Measurements from ENCODE around the gene HBG1. TPM values are rescaled to one million over a fixed set of nuclear protein-coding genes. Genes with fewer than 3 reads are reported as not detected.

Gene HBG1
- total and polyA plus RNA-seq, 2 of the 8 experiments (the other 6 are each of a cell fraction or from before 2014, with no cell fraction given), result 0.26 TPM; not detected in 1

GRCh38 chr11:5241458-5241857, 8.2 kb downstream of the HBG1 start:
- Histone ChIP-seq H3K36me3 (ENCODE audit: control insufficient read depth in 2 of 4, insufficient read depth in 4 of 4, low read length in 3 of 4) (no peaks in the 10 kb centered on the region), H3K56ac (replicated peaks; ENCODE audit: insufficient read length, low read depth, low read length) (no peak overlapping the region), H3K23ac (ENCODE audit: insufficient read length) (no peak overlapping the region), H4K5ac (ENCODE audit: insufficient read length, low read depth, low read length) (no peak overlapping the region), H3K23me2 (ENCODE audit: low read depth, low read length) (no peaks in the 10 kb centered on the region; the same call in 1 of the 2 replicates), H3K14ac (ENCODE audit: insufficient read length) (no peak overlapping the region), H4K8ac (ENCODE audit: extremely low read depth, insufficient read depth, low read length) (no peak overlapping the region), H3K79me2 (ENCODE audit: control insufficient read depth in 1 of 2, insufficient read depth in 2 of 2, low read length in 2 of 2) (no peaks in the 10 kb centered on the region), H3K27me3 (replicated peaks in 1 of 4; ENCODE audit: control insufficient read depth in 3 of 4, extremely low read depth in 1 of 4, insufficient read depth in 3 of 4, low read length in 3 of 4) (no peaks in the 10 kb centered on the region), H2BK15ac (ENCODE audit: low read length) (no peak overlapping the region), H3K9ac (replicated peaks in 1 of 4; ENCODE audit: extremely low read depth in 1 of 4, low read depth in 3 of 4, low read length in 3 of 4) (no peak overlapping the region), H3K4me1 (replicated peaks in 1 of 4; ENCODE audit: control insufficient read depth in 3 of 4, insufficient read depth in 4 of 4, low read length in 3 of 4) (no peaks in the 10 kb centered on the region), H2BK20ac (ENCODE audit: low read length) (no peak overlapping the region), H3K4ac (replicated peaks; ENCODE audit: insufficient read length, low read depth, low read length) (no peak overlapping the region), H3K4me3 (ENCODE audit: extremely low read depth in 1 of 4, insufficient read depth in 2 of 4, low read depth in 3 of 4, low read length in 4 of 4) (no peak overlapping the region), H3K79me1 (ENCODE audit: low read depth, low read length) (no peaks in the 10 kb centered on the region), H2AFZ (ENCODE audit: low read length) (no peak overlapping the region), H4K20me1 (replicated peaks in 1 of 2; ENCODE audit: control insufficient read depth in 1 of 2, insufficient read depth in 2 of 2, low read length in 2 of 2) (no peaks in the 10 kb centered on the region), H3K9me3 (ENCODE audit: insufficient read depth in 2 of 2, low read depth in 1 of 2, low read length in 1 of 2) (no peaks in the 10 kb centered on the region), H2BK120ac (replicated peaks; ENCODE audit: low read depth, low read length) (no peak overlapping the region), H3K18ac (ENCODE audit: extremely low read depth, low read length) (no peak overlapping the region), H2BK5ac (ENCODE audit: low read depth, low read length) (no peak overlapping the region), H2BK12ac (ENCODE audit: low read depth, low read length) (no peak overlapping the region), H2AK5ac (ENCODE audit: low read depth, low read length) (no peak overlapping the region), H3K27ac (ENCODE audit: low read depth, low read length) (no peak overlapping the region), H3K4me2 (ENCODE audit: insufficient read depth in 1 of 2, low read depth in 2 of 2, low read length in 2 of 2) (no peak overlapping the region), H4K91ac (replicated peaks; ENCODE audit: insufficient read length, low read length) (no peak overlapping the region)
- no peak for FAIRE-seq
- TF ChIP-seq CTBP2 (IDR thresholded peaks at IDR 0.05; ENCODE audit: borderline replicate concordance, insufficient read depth, insufficient read length, low read length) (no peak), KDM5A (IDR thresholded peaks at IDR 0.05; ENCODE audit: low read length) (no peak), BCL11A (IDR thresholded peaks at IDR 0.05; ENCODE audit: low read depth in 2 of 2, low read length in 2 of 2) (no peak), CHD1 (IDR thresholded peaks at IDR 0.05; ENCODE audit: low read depth, low read length) (no peak), E2F6 (IDR thresholded peaks at IDR 0.05) (no peak), POLR2A (IDR thresholded peaks at IDR 0.05; ENCODE audit: control extremely low read depth in 1 of 2, low read depth in 2 of 2, low read length in 2 of 2) (no peak), POU5F1 (IDR thresholded peaks at IDR 0.05; ENCODE audit: low read depth, low read length) (no peak), PHF8 (conservative IDR thresholded peaks at IDR 0.05; ENCODE audit: low read depth, low read length) (no peak), CTCF (IDR thresholded peaks at IDR 0.05; ENCODE audit: control extremely low read depth in 1 of 3, insufficient read depth in 1 of 3, low read depth in 1 of 3, low read length in 3 of 3) (no peak), EP300 (IDR thresholded peaks at IDR 0.05; ENCODE audit: borderline replicate concordance in 1 of 2, low read depth in 2 of 2, low read length in 2 of 2) (no peak), KDM1A (IDR thresholded peaks at IDR 0.05; ENCODE audit: borderline replicate concordance, low read length) (no peak)
- 92% methylated on average over 3 of the region's 3 CpGs; no CpG with 5 or more reads in 1 of the 2 experiments for WGBS, 2 experiments (ENCODE audit: extremely low coverage in 1 of 2, insufficient coverage in 1 of 2, insufficient read length in 1 of 2, insufficient replicate concordance in 2 of 2, low coverage in 1 of 2, low lambda C conversion rate in 2 of 2, missing lambda C conversion rate in 1 of 2)
- no peak for DNase-seq (ENCODE audit: low read depth in 1 of 2, low spot score in 2 of 2)
- POLR2A ChIA-PET (ENCODE audit: partially characterized antibody), result no interaction called here
- CTCF ChIA-PET (ENCODE audit: partially characterized antibody), result interaction anchor here (0.8 to 1.8 kb wide), 3 partner anchors 28 to 140 kb away, joined by 3 to 4 read pairs (median 3); no protein-coding TSS in a partner anchor

Data from H1 (cell line).